Measurements from ENCODE around the gene SIPA1.

- TF ChIP-seq POLR2AphosphoS5 (IDR thresholded peaks at IDR 0.05) (no peak), CTCF (IDR thresholded peaks at IDR 0.05) (no peak), POLR2A (IDR thresholded peaks at IDR 0.05; ENCODE audit: low read depth) (no peak), EP300 (IDR thresholded peaks at IDR 0.05) (no peak)
Observed at GRCh38 chr11:65657426-65657825, 19.5 kb downstream of the SIPA1 start.
